ENCODE results near the gene MRPS6.

DNA sequence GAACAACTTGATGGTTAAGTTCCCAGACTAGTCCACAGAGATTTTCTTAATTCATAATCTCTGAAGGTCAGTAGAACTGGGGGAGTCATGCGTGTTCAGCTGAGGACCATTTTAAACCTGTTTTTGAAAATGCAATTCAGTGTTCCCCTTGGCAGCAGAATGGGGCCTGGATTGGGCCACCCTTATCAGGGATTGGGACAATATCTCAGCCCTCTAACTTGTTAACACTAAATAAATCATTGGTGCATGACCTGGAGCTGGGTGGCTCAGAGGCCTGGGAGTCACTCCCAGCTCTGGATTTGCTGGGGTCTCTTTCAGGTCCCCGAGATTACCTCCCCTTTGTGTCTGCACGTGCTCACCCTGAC, 55.3 kb downstream of the MRPS6 start:
- TF ChIP-seq, protein P1, sequence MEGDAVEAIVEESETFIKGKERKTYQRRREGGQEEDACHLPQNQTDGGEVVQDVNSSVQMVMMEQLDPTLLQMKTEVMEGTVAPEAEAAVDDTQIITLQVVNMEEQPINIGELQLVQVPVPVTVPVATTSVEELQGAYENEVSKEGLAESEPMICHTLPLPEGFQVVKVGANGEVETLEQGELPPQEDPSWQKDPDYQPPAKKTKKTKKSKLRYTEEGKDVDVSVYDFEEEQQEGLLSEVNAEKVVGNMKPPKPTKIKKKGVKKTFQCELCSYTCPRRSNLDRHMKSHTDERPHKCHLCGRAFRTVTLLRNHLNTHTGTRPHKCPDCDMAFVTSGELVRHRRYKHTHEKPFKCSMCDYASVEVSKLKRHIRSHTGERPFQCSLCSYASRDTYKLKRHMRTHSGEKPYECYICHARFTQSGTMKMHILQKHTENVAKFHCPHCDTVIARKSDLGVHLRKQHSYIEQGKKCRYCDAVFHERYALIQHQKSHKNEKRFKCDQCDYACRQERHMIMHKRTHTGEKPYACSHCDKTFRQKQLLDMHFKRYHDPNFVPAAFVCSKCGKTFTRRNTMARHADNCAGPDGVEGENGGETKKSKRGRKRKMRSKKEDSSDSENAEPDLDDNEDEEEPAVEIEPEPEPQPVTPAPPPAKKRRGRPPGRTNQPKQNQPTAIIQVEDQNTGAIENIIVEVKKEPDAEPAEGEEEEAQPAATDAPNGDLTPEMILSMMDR (optimal IDR thresholded peaks at IDR 0.05 in 1 of 3, IDR thresholded peaks at IDR 0.05 in 1 of 3, conservative IDR thresholded peaks at IDR 0.05 in 1 of 3; ENCODE audit: extremely low read depth in 1 of 3, insufficient read depth in 2 of 3, low read length in 3 of 3): no peak
- TF ChIP-seq EZH2 (IDR thresholded peaks at IDR 0.05; ENCODE audit: low read length): no peak

Measured in keratinocyte (primary cell).